Measurements from ENCODE around the gene PBRM1.

PBRM1 gene

DNA sequence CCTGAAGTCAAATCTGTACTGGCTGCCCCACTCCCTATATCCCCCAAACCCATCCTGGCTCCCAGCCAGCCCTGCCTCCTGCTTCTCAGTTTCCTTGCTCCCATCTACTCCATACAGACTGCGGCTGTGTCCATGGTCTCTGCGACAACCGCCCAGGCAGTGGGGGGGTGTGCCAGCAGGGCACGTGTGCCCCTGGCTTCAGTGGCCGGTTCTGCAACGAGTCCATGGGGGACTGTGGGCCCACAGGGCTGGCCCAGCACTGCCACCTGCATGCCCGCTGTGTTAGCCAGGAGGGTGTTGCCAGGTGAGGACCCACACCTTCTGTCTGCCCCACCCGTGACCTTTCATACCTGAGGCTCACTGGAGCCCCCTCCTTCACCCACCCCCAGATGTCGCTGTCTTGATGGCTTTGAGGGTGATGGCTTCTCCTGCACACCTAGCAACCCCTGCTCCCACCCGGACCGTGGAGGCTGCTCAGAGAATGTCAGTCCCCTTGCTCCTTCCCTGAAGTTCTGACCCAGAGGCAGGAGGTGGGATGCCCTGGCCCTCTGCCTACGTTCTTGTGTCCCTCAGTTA lies 175.9 kb downstream of the PBRM1 start:
- DNase-seq, result no peak

DNA sequence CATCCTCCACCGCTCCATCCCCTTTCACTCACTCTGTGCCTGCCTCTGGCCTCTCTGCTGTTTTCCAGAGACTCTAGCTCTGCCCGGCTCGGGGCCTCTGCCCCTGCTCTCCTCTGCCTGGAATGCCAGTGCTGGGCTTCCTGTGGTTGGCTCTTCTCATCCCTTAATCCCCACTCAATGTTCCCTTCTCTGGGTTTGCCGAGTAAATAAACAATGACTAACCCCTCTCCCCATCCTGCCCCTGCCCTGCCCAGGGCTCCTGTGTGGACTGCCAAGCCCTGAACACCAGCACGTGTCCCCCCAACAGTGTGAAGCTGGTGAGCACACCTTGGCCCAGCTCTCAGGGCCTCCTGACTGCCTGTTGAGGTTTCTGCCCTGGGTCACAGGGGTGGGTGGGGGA lies 178.4 kb downstream of the PBRM1 start:
- no peak for DNase-seq

DNA sequence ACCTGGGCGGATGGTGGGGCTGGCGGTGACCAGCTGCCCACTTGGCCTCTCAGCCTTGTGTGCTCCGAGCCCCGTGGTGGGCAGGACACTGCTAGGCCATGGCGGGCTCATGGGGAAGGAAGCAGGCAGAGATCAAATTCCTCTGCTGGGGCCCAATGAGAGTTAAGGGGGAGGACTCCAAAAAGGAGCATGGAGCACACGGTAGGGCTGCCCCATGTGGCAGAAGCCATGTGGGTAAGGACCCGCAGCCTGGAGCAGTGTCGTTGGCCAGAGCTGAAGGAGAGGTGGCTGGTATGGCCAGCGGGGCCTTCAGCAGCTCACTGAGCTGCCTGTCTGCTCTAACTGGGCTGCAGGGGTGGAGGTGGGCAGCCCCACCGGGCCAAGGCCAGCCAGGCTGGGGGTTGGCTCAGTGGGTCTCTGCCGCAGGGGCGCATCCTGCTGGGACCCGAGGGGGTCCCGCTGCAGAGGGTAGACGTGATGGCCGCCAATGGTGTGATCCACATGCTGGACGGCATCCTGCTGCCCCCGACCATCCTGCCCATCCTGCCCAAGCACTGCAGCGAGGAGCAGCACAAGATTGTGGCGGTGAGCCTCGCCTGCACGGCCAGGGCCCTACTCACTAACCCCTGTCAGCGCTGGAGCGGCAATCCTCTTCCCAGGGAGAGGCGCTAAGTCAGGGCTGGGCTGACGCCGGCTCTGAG lies 179.3 kb downstream of the PBRM1 start:
- no peak for DNase-seq

DNA sequence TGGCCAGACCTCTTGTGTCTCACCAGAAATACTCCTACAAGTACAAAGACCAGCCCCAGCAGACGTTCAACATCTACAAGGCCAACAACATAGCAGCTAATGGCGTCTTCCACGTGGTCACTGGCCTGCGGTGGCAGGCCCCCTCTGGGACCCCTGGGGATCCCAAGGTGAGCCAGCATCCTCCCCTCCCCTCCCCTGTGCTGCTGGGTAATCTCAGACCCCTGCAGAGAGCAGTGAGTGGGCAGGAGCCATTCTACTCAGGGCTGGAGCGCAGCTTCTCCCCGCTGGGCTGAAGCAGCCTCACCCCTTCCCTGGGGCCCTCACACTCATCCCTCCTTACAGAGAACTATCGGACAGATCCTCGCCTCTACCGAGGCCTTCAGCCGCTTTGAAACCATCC lies 180.7 kb downstream of the PBRM1 start:
- no peak for DNase-seq

DNA sequence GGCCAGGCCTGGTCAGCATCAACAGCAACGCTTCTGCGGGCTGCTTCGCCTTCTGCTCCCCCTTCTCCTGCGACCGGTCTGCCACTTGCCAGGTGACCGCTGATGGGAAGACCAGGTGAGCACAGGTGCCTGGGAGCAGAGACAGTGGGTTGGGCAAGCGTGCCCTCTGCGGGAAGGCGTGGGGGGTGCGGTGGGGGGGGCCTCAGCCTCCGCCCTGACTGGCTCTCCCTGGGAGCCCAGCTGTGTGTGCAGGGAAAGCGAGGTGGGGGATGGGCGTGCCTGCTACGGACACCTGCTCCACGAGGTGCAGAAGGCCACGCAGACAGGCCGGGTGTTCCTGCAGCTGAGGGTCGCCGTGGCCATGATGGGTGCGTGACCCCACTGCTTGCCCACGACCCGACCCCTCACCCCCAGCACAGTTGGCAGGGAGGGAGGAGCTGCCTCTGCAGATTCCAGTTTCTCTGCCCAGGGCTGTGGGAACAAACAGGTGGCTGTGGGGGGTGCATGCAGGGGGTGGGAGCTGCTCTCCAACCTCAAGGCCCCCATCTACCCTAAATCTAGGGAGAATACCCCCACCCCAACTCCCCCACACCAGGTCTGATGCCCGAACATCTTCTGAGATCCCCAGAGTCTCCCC lies 181.8 kb downstream of the PBRM1 start:
- DNase-seq, result no peak

DNA sequence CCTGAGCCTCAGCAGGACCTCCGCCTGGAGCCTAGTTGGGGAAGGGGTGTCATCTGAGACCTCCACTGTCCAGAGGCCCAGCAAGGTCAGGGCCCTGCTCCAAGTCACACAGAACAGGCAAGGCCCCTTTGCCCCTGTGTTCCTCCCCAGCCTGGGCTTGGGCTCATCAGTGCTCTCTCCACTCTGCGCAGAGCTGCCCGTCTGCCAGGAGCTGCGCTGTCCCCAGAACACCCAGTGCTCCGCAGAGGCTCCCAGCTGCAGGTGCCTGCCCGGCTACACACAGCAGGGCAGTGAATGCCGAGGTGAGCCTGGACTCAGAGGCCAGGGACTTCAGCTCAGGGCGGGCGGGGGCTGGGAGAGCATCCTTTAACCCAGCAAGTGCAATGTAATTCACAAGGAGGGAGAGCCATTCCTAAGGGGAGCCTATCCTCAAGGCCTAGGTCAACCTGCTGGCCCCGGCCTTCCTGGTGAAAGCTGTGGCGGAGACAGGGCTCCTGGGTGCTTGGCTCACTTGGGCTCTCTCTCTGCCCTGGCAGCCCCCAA lies 182.8 kb downstream of the PBRM1 start:
- no peak for DNase-seq

DNA sequence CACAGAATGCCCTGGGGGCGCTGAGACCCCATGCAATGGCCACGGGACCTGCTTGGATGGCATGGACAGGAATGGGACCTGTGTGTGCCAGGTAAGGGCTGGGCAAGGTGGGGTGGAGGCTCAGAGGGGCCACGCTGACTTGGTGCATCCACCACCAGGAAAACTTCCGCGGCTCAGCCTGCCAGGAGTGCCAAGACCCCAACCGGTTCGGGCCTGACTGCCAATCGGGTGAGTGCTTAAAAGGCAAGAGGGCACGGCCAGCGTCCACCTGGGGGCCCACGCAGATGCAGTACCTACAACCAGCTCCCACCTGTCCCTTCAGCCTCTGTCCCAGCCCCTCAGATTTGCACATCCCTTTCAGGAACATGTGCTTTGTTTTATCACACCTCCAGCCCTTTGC lies 183.7 kb downstream of the PBRM1 start:
- DNase-seq, result no peak

DNA sequence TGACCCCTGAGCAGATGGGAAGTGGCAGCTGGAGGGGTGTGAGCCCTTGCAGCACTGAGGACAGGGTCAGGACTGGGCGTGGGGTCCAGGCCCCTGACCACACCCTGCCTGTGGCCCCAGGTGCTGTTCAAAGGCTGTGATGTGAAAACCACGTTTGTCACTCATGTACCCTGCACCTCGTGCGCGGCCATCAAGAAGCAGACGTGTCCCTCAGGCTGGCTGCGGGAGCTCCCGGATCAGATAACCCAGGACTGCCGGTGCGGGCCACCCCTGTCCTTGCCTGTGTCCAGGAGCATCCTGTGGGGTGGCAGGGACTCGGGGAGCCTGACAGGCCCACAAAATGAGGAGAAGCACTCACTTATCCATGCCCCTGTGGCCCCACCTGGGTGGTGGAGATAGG lies 184.7 kb downstream of the PBRM1 start:
- no peak for DNase-seq

DNA sequence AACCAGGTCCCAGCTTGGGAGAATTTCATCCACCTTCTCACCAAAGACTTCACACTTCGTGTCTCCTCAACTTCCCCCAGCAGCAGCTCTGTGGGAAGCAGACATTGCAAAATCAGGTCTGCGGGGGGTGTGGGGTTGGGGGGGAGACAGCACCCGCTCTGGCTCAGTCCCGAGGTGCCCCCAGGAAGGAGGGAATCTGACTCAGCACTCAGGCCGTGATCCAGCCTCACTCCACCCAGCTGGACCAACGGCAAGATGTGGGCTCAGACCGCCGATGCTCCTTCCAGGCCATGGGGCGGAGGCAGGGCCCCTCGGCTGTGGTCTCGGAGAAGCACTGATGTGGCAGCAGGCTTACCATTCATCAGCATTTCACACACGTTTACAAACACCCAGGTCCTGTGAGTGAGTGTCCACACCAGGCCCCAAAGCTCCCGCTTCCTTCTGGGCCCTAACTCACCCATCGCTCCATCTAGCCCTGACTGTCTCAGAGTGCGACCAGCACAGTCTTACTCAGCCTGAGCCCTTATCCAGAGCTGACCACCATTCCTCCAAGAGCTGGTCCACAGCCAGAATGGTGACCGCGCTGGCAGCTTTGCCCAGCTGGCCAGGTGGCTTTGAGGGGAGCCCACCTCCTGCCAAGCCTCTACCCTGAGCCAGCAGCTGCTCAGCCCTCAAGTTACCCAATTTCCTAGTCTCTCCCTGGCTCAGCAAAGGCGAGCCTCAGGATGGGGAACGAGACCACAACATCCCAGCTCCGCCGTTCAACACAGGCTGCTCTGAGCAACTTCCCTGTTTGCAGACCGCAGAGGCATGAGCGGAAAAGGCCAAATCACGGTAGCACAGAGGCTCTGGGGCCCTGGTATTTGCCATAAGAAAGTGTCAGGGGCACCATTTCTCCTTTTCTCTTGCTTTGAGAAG lies 187.3 kb downstream of the PBRM1 start:
- no peak for DNase-seq

DNA sequence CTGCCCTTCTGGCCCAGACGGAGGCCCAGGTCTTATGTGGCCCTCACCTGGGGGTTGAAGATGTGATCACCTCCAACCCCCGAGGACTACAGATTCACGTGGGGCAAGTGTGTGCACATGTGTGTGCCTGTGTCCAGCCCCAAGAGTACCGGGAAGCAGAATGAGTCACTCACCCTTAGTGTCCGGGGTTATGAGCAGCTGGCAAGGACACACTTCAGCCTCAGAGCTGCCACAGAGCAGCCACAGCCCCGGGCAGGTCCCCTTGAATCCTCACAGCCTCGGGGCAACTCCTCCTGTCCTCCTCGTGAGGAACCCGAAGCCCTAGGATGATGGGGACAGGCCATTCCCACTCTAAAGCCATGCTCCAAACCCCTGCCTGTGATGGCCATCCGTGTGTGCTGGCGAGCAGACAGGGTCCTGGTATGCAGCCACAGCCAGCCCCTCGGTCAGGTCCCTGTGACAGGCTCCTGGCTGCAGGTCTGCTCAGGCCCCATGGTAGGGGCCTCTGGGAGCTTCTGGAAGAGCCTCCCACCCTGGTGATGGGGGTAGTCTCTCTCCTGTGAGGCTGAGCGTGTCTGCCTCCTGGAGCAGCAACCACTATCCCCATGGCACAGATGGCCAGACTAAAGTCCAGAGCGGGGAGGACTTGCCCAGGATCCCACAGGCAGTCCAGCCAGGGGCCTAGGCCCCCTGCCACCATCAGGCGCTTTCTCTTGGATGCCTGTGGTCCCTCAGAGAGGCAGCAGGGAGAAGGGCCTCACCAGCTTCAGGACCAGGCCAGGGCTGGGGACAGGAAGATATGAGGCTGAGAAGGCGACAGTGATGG lies 189.7 kb downstream of the PBRM1 start:
- DNase-seq, result no peak

Data from stimulated activated CD4-positive, alpha-beta T cell treated with anti-CD3 and anti-CD28 coated beads, Interleukin-2, amount 100 ng/mL, for 48 hours (primary cell).